NCI-H524 (cell line): ENCODE measurements around the gene MLLT10.
A peak's percentile ranks its signal among the peaks of the same experiment; 100 is the strongest.
"Not testable (repeated sequence)": the region's sequence is repeated elsewhere in the genome, so short reads cannot be mapped to it uniquely, and the experiment has no call there.

Experiments used
- DNase-seq, 2 experiments: peaks; one replicate each; lab custom pipeline; 2025; lab: John Stamatoyannopoulos, UW

MLLT10 gene

GRCh38 chr10:21528236-21529031 is 5.6 kb upstream of the MLLT10 start:
- DNase-seq: peak in 1 of 2 experiments; percentile 40

- DNase-seq: peak; percentile 27 to 52
Measured at GRCh38 chr10:21529032-21529910, 4.8 kb upstream of the MLLT10 start.

GRCh38 chr10:21530168-21530567 is 3.9 kb upstream of the MLLT10 start:
- DNase-seq: no peak

GRCh38 chr10:21530641-21531040 is 3.4 kb upstream of the MLLT10 start:
- DNase-seq: no peak

GRCh38 chr10:21531164-21531563 is 2.9 kb upstream of the MLLT10 start:
- peak in 1 of 2 experiments; percentile 1 for DNase-seq

GRCh38 chr10:21532694-21533466 is 1.2 kb upstream of the MLLT10 start:
- DNase-seq: peak in 1 of 2 experiments; percentile 37

GRCh38 chr10:21534280-21534586 is 201 bp downstream of the MLLT10 start:
- DNase-seq: no peak

- DNase-seq: peak in 1 of 2 experiments; percentile 22
Measured at GRCh38 chr10:21534604-21535493, 817 bp downstream of the MLLT10 start.

GRCh38 chr10:21535494-21535965 is 1.5 kb downstream of the MLLT10 start:
- no peak for DNase-seq

- DNase-seq: not testable (repeated sequence)
Measured at GRCh38 chr10:21535976-21536375, 1.9 kb downstream of the MLLT10 start.

- DNase-seq: no peak
Measured at GRCh38 chr10:21536874-21537273, 2.8 kb downstream of the MLLT10 start.

GRCh38 chr10:21540701-21541100 is 6.7 kb downstream of the MLLT10 start:
- DNase-seq: not testable (repeated sequence)

GRCh38 chr10:21547246-21547645 is 13.2 kb downstream of the MLLT10 start:
- no peak for DNase-seq

- DNase-seq: peak in 1 of 2 experiments; percentile 36
Measured at GRCh38 chr10:21552638-21553037, 18.6 kb downstream of the MLLT10 start.

- DNase-seq: no peak
Measured at GRCh38 chr10:21556527-21556926, 22.5 kb downstream of the MLLT10 start.

GRCh38 chr10:21558984-21559383 is 25.0 kb downstream of the MLLT10 start:
- DNase-seq: not testable (repeated sequence)

- no peak for DNase-seq
Measured at GRCh38 chr10:21570761-21571521, 36.9 kb downstream of the MLLT10 start.

GRCh38 chr10:21572578-21572977 is 38.5 kb downstream of the MLLT10 start:
- no peak for DNase-seq

GRCh38 chr10:21574514-21574913 is 40.5 kb downstream of the MLLT10 start:
- not testable (repeated sequence) for DNase-seq

GRCh38 chr10:21579291-21579690 is 45.3 kb downstream of the MLLT10 start:
- DNase-seq: no peak
